ENCODE measurements around the gene CASKIN1. TPM values are rescaled to one million over a fixed set of nuclear protein-coding genes. Genes with fewer than 3 reads are reported as not detected.

Gene CASKIN1
- total RNA-seq, 4 donors from 2014 or later, result 0.13 to 1.2 (median 0.40) TPM

GRCh38 chr16:2151188-2152091 lies 45.0 kb downstream of the CASKIN1 start:
- intact Hi-C loops (cut with DNase I), result loop anchor here (5.0 kb wide), 1 partner anchor 129 kb away; no protein-coding TSS in a partner anchor
- no peak overlapping the region for H3K4me3 ChIP-seq (replicated peaks in 1 of 3)
- H3K27me3 ChIP-seq, result no peaks in the 10 kb centered on the region
- no peaks in the 10 kb centered on the region for H3K9me3 ChIP-seq
- DNase-seq, result no peak
- peaks cover 49 to 61% of the 10 kb centered on the region in 2 donors for H3K4me1 ChIP-seq
- no peaks in the 10 kb centered on the region for H3K36me3 ChIP-seq
- WGBS, 2 donors, result 83 to 84% methylated on average over 11 to 12 of the region's 13 CpGs
- TF ChIP-seq CTCF (IDR thresholded peaks at IDR 0.05) (no peak), POLR2A (IDR thresholded peaks at IDR 0.05) (no peak)
- no peak overlapping the region for H3K27ac ChIP-seq

- 64 to 68% methylated on average over 8 to 15 of the region's 18 CpGs for WGBS, 2 donors
- TF ChIP-seq POLR2A (IDR thresholded peaks at IDR 0.05), result no peak
- TF ChIP-seq CTCF (IDR thresholded peaks at IDR 0.05), result no peak
- no peak for DNase-seq
- H3K36me3 ChIP-seq, result no peaks in the 10 kb centered on the region
- H3K9me3 ChIP-seq, result no peaks in the 10 kb centered on the region
- intact Hi-C loops (cut with DNase I), result loop anchor here (5.0 kb wide), 1 partner anchor 128 kb away; no protein-coding TSS in a partner anchor
- peaks cover 47 to 58% of the 10 kb centered on the region in 2 donors for H3K4me1 ChIP-seq
- H3K27me3 ChIP-seq, result no peaks in the 10 kb centered on the region
- no peak overlapping the region for H3K27ac ChIP-seq
- H3K4me3 ChIP-seq (replicated peaks in 1 of 3), result no peak overlapping the region
Measured at GRCh38 chr16:2150418-2151187, 45.8 kb downstream of the CASKIN1 start.

DNA sequence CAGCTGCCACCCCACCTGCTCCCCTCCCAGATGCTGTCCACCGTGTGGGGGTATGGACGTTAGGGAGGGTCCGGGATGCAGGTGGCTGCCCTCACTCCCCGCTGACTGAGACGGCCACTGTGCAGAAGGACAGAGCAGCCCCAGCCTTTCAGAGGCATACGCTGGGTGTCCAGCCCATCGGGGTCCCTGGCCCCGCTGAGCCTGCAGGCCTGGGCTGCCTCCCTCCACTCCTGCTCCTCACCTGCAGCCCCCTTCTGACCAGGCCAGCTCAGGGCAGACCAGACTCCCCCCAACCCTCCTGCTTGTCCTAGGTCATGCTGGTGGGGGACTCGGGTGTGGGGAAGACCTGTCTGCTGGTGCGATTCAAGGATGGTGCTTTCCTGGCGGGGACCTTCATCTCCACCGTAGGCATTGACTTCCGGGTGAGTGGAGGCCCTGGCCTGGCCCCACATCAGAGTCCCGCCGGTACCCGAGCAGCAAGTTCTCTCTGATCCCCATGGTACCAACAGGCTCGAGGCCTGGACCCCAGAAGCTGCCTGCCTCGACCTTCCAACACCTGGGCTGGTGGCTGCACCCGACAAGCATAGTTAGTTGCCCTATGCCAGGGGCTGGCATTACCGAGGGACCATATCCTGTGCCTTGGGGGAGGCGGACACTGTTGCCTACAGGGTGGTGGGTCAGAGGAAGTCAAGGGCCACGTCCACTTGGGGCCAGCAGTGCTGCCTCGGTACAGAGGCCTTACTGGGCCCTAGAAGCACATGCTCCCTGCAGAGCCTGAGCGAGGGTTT lies 46.6 kb downstream of the CASKIN1 start:
- H3K27ac ChIP-seq, result no peak overlapping the region
- no peaks in the 10 kb centered on the region for H3K27me3 ChIP-seq
- peaks cover 45 to 58% of the 10 kb centered on the region in 2 donors for H3K4me1 ChIP-seq
- intact Hi-C loops (cut with DNase I), result loop anchor here (5.0 kb wide), 1 partner anchor 128 kb away; no protein-coding TSS in a partner anchor
- 81 to 84% methylated on average over 12 to 16 of the region's 24 CpGs for WGBS, 2 donors
- H3K36me3 ChIP-seq, result no peaks in the 10 kb centered on the region
- TF ChIP-seq POLR2A (IDR thresholded peaks at IDR 0.05), result no peak
- no peak for TF ChIP-seq CTCF (IDR thresholded peaks at IDR 0.05)
- no peak overlapping the region for H3K4me3 ChIP-seq (replicated peaks in 1 of 3)
- DNase-seq, result no peak
- no peaks in the 10 kb centered on the region for H3K9me3 ChIP-seq

- intact Hi-C loops (cut with DNase I), result no loop called here
- 12 to 16% methylated on average over 14 to 17 of the region's 62 CpGs for WGBS, 2 donors
- H3K27me3 ChIP-seq, result no peaks in the 10 kb centered on the region
- peaks cover 37 to 52% of the 10 kb centered on the region in 2 donors for H3K4me1 ChIP-seq
- no peaks in the 10 kb centered on the region for H3K36me3 ChIP-seq
- no peak for TF ChIP-seq POLR2A (IDR thresholded peaks at IDR 0.05)
- peak in 1 of 6 experiments; percentile 22 for TF ChIP-seq CTCF (IDR thresholded peaks at IDR 0.05)
- H3K27ac ChIP-seq, result no peak overlapping the region
- DNase-seq, result peak; percentile 30 to 47
- H3K4me3 ChIP-seq (replicated peaks in 1 of 3), result peak overlapping the region in 1 of 3 donors; percentile 43
- H3K9me3 ChIP-seq, result no peaks in the 10 kb centered on the region
Measured at GRCh38 chr16:2148714-2149629, 47.4 kb downstream of the CASKIN1 start.
